HEK293 (cell line): ENCODE measurements around the gene WDR74.
A peak's percentile ranks its signal among the peaks of the same experiment; 100 is the strongest.

ENCODE experiments used
- CTCF ChIA-PET: fragments of 350-600 bp; formaldehyde crosslinking; extraction: SDS; loops from one replicate; lab custom pipeline; 2021; ENCODE audit warnings: antibody characterized with exemption; lab: Yijun Ruan, JAX
- POLR2A ChIA-PET: fragments of 300-600 bp; formaldehyde crosslinking; extraction: SDS; loops from one replicate; lab custom pipeline; 2020; ENCODE audit warnings: antibody characterized with exemption, inconsistent platforms; lab: Yijun Ruan, JAX
- H3K27ac ChIP-seq: fragments of 200-500 bp; sonication (Bioruptor generic); 2 replicates; pipeline ENCODE4 v1.5.1; 2014; ENCODE audit warnings: low read depth, low read length, control low read depth, inconsistent platforms; ENCODE audit errors: extremely low read depth
- H3K36me3 ChIP-seq, 2 experiments: fragments of 200-500 bp in 1 of 2; sonication (Bioruptor generic) in 1 of 2; 1 replicate in 1 of 2; 2 replicates in 1 of 2; pipeline ENCODE4 v1.5.1; 2014 to 2017; ENCODE audit warnings: inconsistent platforms in 2 of 2, low read length in 2 of 2; ENCODE audit not compliant: control insufficient read depth in 2 of 2, insufficient read depth in 1 of 2
- H3K4me1 ChIP-seq: fragments of 200-500 bp; sonication (Bioruptor generic); 2 replicates; pipeline ENCODE4 v1.5.1; 2014; ENCODE audit warnings: mild to moderate bottlenecking, low read length, inconsistent platforms; ENCODE audit not compliant: control insufficient read depth, insufficient read depth
- H3K4me3 ChIP-seq: 2 replicates; pipeline ENCODE4 v1.5.1; 2011; ENCODE audit warnings: low read depth, mild to moderate bottlenecking, control low read depth, low read length, moderate library complexity
- H3K9me3 ChIP-seq: fragments of 200-500 bp; sonication (Bioruptor generic); 2 replicates; pipeline ENCODE4 v1.5.1; 2014; ENCODE audit warnings: low read depth, low read length, inconsistent platforms; ENCODE audit not compliant: control insufficient read depth, insufficient read depth
- BCL11B ChIP-seq: fragments of 450-650 bp; formaldehyde crosslinking; IDR thresholded peaks from 2 replicates; pipeline ENCODE4 v1.5.1; 2016; ENCODE audit warnings: low read depth, missing biosample characterization, missing genetic modification characterization
- INSM2 ChIP-seq: fragments of 450-650 bp; formaldehyde crosslinking; IDR thresholded peaks from 2 replicates; pipeline ENCODE4 v1.5.1; 2016; ENCODE audit warnings: missing biosample characterization, missing genetic modification characterization
- KLF7 ChIP-seq: fragments of 450-650 bp; formaldehyde crosslinking; IDR thresholded peaks from 2 replicates; pipeline ENCODE4 v1.5.1; 2016; ENCODE audit warnings: missing biosample characterization, missing genetic modification characterization, borderline replicate concordance
- PBX3 ChIP-seq: sonication (generic); formaldehyde crosslinking; IDR thresholded peaks from 2 replicates; pipeline ENCODE4 v1.8.1; 2022; ENCODE audit warnings: mild to moderate bottlenecking, moderate library complexity, missing genetic modification reagents
- PRDM6 ChIP-seq: fragments of 450-650 bp; formaldehyde crosslinking; IDR thresholded peaks from 2 replicates; pipeline ENCODE4 v1.5.1; 2017; ENCODE audit warnings: missing biosample characterization, missing genetic modification characterization
- SALL2 ChIP-seq: fragments of 450-650 bp; formaldehyde crosslinking; IDR thresholded peaks from 2 replicates; pipeline ENCODE4 v1.5.0; 2017; ENCODE audit warnings: missing biosample characterization, mild to moderate bottlenecking, missing genetic modification characterization, borderline replicate concordance
- ZBTB17 ChIP-seq: fragments of 450-650 bp; formaldehyde crosslinking; IDR thresholded peaks from 2 replicates; pipeline ENCODE4 v1.5.1; 2016; ENCODE audit warnings: missing biosample characterization, missing genetic modification characterization
- ZFP69B ChIP-seq: fragments of 450-650 bp; formaldehyde crosslinking; IDR thresholded peaks from 2 replicates; pipeline ENCODE4 v1.5.1; 2016; ENCODE audit warnings: missing biosample characterization, missing genetic modification characterization
- ZNF114 ChIP-seq: fragments of 450-650 bp; formaldehyde crosslinking; IDR thresholded peaks from 2 replicates; pipeline ENCODE4 v1.5.0; 2017; ENCODE audit warnings: missing biosample characterization, missing genetic modification characterization
- ZNF184 ChIP-seq: fragments of 450-650 bp; IDR thresholded peaks from 2 replicates; pipeline ENCODE4 v1.5.1; 2018; ENCODE audit warnings: missing biosample characterization, mild to moderate bottlenecking, missing genetic modification characterization
- ZNF211 ChIP-seq: fragments of 450-650 bp; formaldehyde crosslinking; IDR thresholded peaks from 2 replicates; pipeline ENCODE4 v1.5.1; 2016; ENCODE audit warnings: low read depth, missing biosample characterization, missing genetic modification characterization
- ZNF214 ChIP-seq: fragments of 450-650 bp; formaldehyde crosslinking; IDR thresholded peaks from 2 replicates; pipeline ENCODE4 v1.5.1; 2017; ENCODE audit warnings: missing biosample characterization, mild to moderate bottlenecking, missing genetic modification characterization, borderline replicate concordance
- ZNF248 ChIP-seq: fragments of 450-650 bp; formaldehyde crosslinking; IDR thresholded peaks from 2 replicates; pipeline ENCODE4 v1.5.1; 2017; ENCODE audit warnings: missing biosample characterization, missing genetic modification characterization
- ZNF324 ChIP-seq: fragments of 450-650 bp; formaldehyde crosslinking; IDR thresholded peaks from 2 replicates; pipeline ENCODE4 v1.5.1; 2016; ENCODE audit warnings: missing biosample characterization, missing genetic modification characterization
- ZNF473 ChIP-seq: fragments of 450-650 bp; formaldehyde crosslinking; IDR thresholded peaks from 2 replicates; pipeline ENCODE4 v1.5.1; 2017; ENCODE audit warnings: missing biosample characterization, missing genetic modification characterization
- ZNF518A ChIP-seq: fragments of 450-650 bp; formaldehyde crosslinking; conservative IDR thresholded peaks from 2 replicates; pipeline ENCODE4 v1.5.1; 2016; ENCODE audit warnings: low read depth, missing biosample characterization, missing genetic modification characterization
- ZNF580 ChIP-seq: fragments of 450-650 bp; formaldehyde crosslinking; IDR thresholded peaks from 2 replicates; pipeline ENCODE4 v1.5.1; 2016; ENCODE audit warnings: missing biosample characterization, missing genetic modification characterization
- ZNF624 ChIP-seq: fragments of 450-650 bp; formaldehyde crosslinking; IDR thresholded peaks from 2 replicates; pipeline ENCODE4 v1.5.1; 2017; ENCODE audit warnings: missing biosample characterization, missing genetic modification characterization
- ZNF626 ChIP-seq: fragments of 450-650 bp; sonication (Bioruptor Pico); formaldehyde crosslinking; IDR thresholded peaks from 2 replicates; pipeline ENCODE4 v1.5.1; 2018; ENCODE audit warnings: missing biosample characterization, missing genetic modification characterization, inconsistent platforms
- ZNF660 ChIP-seq: fragments of 450-650 bp; IDR thresholded peaks from 2 replicates; pipeline ENCODE4 v1.5.1; 2018; ENCODE audit warnings: missing biosample characterization, mild to moderate bottlenecking, missing genetic modification characterization
- ZNF76 ChIP-seq: fragments of 450-650 bp; formaldehyde crosslinking; IDR thresholded peaks from 2 replicates; pipeline ENCODE4; 2016; ENCODE audit warnings: low read depth, missing biosample characterization, missing genetic modification characterization, borderline replicate concordance
- ZNF843 ChIP-seq: fragments of 450-650 bp; formaldehyde crosslinking; IDR thresholded peaks from 2 replicates; pipeline ENCODE4 v1.5.1; 2016; ENCODE audit warnings: missing biosample characterization, missing genetic modification characterization
- ZSCAN16 ChIP-seq: fragments of 450-650 bp; formaldehyde crosslinking; IDR thresholded peaks from 2 replicates; pipeline ENCODE4 v1.5.1; 2016; ENCODE audit warnings: missing biosample characterization, missing genetic modification characterization
- ZSCAN30 ChIP-seq: fragments of 450-650 bp; IDR thresholded peaks from 2 replicates; pipeline ENCODE4 v1.5.1; 2018; ENCODE audit warnings: missing biosample characterization, mild to moderate bottlenecking, missing genetic modification characterization, moderate library complexity

WDR74 gene

GRCh38 chr11:62831520-62832335 is 7.7 kb downstream of the WDR74 start, which contains the start of gene STX5 (continued):
- TF ChIP-seq PBX3 = peak; percentile 92; the same call in 1 of the 2 replicates
- 0 out of 2 replicates have a peak, but pooled peaks have one; percentile 7 for TF ChIP-seq ZNF660

- H3K36me3 ChIP-seq = peaks cover 0 to 55% of the 10 kb centered on the region in 2 experiments; a peak in 2 of 3 replicates
- H3K4me1 ChIP-seq = peaks cover 2% of the 10 kb centered on the region; the same call in 1 of the 2 replicates
- H3K27ac ChIP-seq = peak overlapping the region; percentile 88
- peak overlapping the region; percentile 87 for H3K4me3 ChIP-seq
- POLR2A ChIA-PET = interaction anchor here (0.6 to 5.1 kb wide), 29 partner anchors 8 to 257 kb away, joined by 3 to 93 read pairs (median 7); partner anchors contain the start of genes BSCL2, C11orf98, CSKMT and EEF1G
- H3K9me3 ChIP-seq = no peaks in the 10 kb centered on the region
- CTCF ChIA-PET = interaction anchor here (1.5 to 2.1 kb wide), 2 partner anchors 44 kb away, joined by 7 to 13 read pairs; partner anchors contain the start of gene TMEM179B
- TF ChIP-seq ZNF248 (tag by site-specific recombination) (no peak), ZBTB17 (0 out of 2 replicates have a peak, but pooled peaks have one; percentile 16), ZNF324 (tag by site-specific recombination) (peak; percentile 83), ZNF626 (no peak), ZNF518A (tag by site-specific recombination) (peak; percentile 42; the same call in 1 of the 2 replicates), BCL11B (no peak), ZNF843 (peak; percentile 21; the same call in 1 of the 2 replicates), ZSCAN30 (tag by site-specific recombination) (0 out of 2 replicates have a peak, but pooled peaks have one; percentile 35), ZNF114 (no peak), ZNF660 (peak; percentile 33; the same call in 1 of the 2 replicates), ZNF580 (peak; percentile 73; the same call in 1 of the 2 replicates), ZFP69B (tag by site-specific recombination) (peak; percentile 60; the same call in 1 of the 2 replicates), ZNF184 (tag by site-specific recombination) (peak; percentile 43; the same call in 1 of the 2 replicates), ZNF214 (tag by site-specific recombination) (no peak), ZNF624 (tag by site-specific recombination) (no peak), ZNF76 (tag by site-specific recombination) (peak; percentile 47; the same call in 1 of the 2 replicates), INSM2 (tag by site-specific recombination) (no peak), ZSCAN16 (tag by site-specific recombination) (no peak), ZNF473 (tag by site-specific recombination) (no peak), ZNF211 (tag by site-specific recombination) (no peak), KLF7 (0 out of 2 replicates have a peak, but pooled peaks have one; percentile 24), SALL2 (tag by site-specific recombination) (no peak), PRDM6 (tag by site-specific recombination) (no peak)
Measured at GRCh38 chr11:62830904-62831519, 8.4 kb downstream of the WDR74 start.
